Esophagus muscularis mucosa (tissue), 4 donors: ENCODE measurements around the gene TMEM130. TPM values are rescaled to one million over a fixed set of nuclear protein-coding genes. Genes with fewer than 3 reads are reported as not detected.

ENCODE experiments used
- DNase-seq: peaks from one replicate; pipeline ENCODE4 v3.0.0-alpha.2; 2017; ENCODE audit errors: extremely low spot score
- H3K27ac ChIP-seq, 4 donors: fragments of 200-600 bp; sonication (generic); replicated peaks in 1 of 4; 1 replicate in 3 of 4; 2 replicates in 1 of 4; pipeline ENCODE4 v1.5.1; 2016 to 2019; ENCODE audit warnings: mild to moderate bottlenecking in 1 of 4
- H3K27me3 ChIP-seq, 4 donors: fragments of 200-600 bp; sonication (generic); one replicate each; pipeline versions ENCODE4 v1.5.1 to v1.6.0; 2016 to 2019
- H3K36me3 ChIP-seq, 4 donors: fragments of 200-600 bp; sonication (generic); one replicate each; pipeline ENCODE4 v1.5.1; 2016 to 2019
- H3K4me1 ChIP-seq, 4 donors: fragments of 200-600 bp; sonication (generic); one replicate each; pipeline ENCODE4 v1.5.1; 2016 to 2019
- H3K4me3 ChIP-seq, 4 donors: fragments of 200-600 bp; sonication (generic); 1 replicate in 2 of 4; 2 replicates in 2 of 4; pipeline ENCODE4 v1.5.1; 2016 to 2019; ENCODE audit warnings: mild to moderate bottlenecking in 4 of 4, moderate library complexity in 1 of 4
- H3K9me3 ChIP-seq, 4 donors: fragments of 200-600 bp; sonication (generic); 1 replicate in 3 of 4; 2 replicates in 1 of 4; pipeline ENCODE4 v1.5.1; 2016 to 2019
- CTCF ChIP-seq, 3 experiments: fragments of 200-600 bp in 2 of 3; fragments of 450-650 bp in 1 of 3; sonication (generic) in 2 of 3; IDR thresholded peaks; one replicate each; pipeline ENCODE4 v1.5.1; 2017 to 2019; ENCODE audit warnings: antibody characterized with exemption in 3 of 3, mild to moderate bottlenecking in 2 of 3, moderate library complexity in 1 of 3
- EP300 ChIP-seq: sonication (generic); formaldehyde crosslinking; IDR thresholded peaks from one replicate; pipeline ENCODE4 v1.6.1; 2017; ENCODE audit warnings: antibody characterized with exemption
- POLR2A ChIP-seq: fragments of 450-650 bp; IDR thresholded peaks from one replicate; pipeline ENCODE4 v1.6.1; 2017; ENCODE audit warnings: antibody characterized with exemption, moderate library complexity, mild to moderate bottlenecking, low read depth
- POLR2AphosphoS5 ChIP-seq, 2 donors: sonication (generic); formaldehyde crosslinking; IDR thresholded peaks; one replicate each; pipeline ENCODE4 v1.6.1; 2017; ENCODE audit warnings: antibody characterized with exemption in 2 of 2
- WGBS: methylation state at CpG from one replicate; pipeline ENCODE4 v1.1.5; 2018; 5-methylcytosine and 5-hydroxymethylcytosine counted together
- intact Hi-C: fragments of 100-400 bp; cut with DNase I; formaldehyde crosslinking; loops from one replicate; pipeline ENCODE4 v1.15.1; 2023
- total RNA-seq, 4 donors: library from RNA; depleted of rRNA; stranded (reverse); fragments of >200 nt; gene quantifications; one replicate each; pipeline versions ENCODE4 v1.1.0 to v1.2.1, GENCODE V29; 2016

Gene TMEM130
- total RNA-seq, 4 donors from 2014 or later = 0.57 to 2.3 (median 0.87) TPM

DNA sequence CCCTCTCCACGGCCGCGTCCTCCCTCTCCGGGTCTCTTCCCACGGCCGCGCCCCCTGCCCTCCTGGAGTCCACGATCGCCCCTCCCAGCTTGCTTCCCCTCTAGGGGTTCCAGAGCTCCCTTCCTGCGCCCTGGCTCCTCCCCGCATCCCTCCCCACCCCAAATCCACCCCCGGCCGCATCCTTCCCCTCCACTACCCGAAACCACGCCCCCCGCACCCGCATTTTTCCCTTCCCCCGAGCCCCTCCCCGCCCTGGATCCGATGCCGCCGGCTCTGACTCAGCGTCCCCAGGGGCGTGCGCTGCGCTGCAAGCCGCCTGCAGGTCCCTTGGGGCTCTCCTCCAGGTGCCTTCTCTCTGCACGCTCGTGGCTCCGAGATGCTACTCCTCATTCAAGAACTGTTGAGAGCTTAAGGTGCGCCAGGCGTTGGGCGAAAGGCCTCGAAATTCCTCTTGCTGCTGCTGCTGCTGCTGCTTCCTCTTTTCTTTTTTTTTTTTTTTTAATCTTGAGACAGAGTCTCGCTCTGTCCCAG lies 372 bp upstream of the TMEM130 start:
- intact Hi-C loops = no loop called here
- Histone ChIP-seq H3K27ac (no peak overlapping the region), H3K4me1 (peaks cover 13 to 26% (median 20%) of the 10 kb centered on the region in 4 donors), H3K27me3 (peaks cover 0 to 71% (median 7%) of the 10 kb centered on the region in 4 donors), H3K9me3 (no peaks in the 10 kb centered on the region), H3K36me3 (no peaks in the 10 kb centered on the region), H3K4me3 (peak overlapping the region; percentile 47 to 57 (median 50))
- no peak for TF ChIP-seq POLR2AphosphoS5 (IDR thresholded peaks at IDR 0.05)
- 2% methylated on average over 32 of the region's 35 CpGs for WGBS
- no peak for DNase-seq

DNA sequence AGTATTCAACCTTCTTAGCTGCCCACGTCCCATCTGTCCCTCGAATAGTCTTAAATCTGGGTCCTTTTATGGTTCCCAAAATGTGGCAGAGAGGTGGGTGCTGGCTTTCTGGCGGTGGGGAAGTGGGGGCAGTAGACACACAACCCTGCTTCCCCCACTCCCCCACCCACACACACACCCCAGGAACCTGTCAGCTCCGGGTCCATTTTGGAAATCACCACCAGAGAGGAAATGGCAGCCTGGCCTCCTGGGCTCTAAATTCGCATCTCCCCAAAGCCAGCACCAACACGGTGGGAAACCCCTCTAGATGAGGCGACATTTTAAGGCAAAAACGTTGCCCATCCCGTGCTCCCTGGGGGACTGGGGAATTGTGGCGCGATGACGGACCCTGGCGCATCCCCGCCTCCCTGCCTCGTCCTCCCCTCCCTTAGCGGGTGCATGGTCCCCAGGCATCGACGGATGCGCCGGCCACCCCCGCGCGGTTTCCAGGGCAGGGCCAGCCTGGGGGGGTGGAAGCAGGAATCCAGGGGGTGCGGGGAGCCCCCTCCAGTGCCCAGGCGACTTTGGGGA lies 702 bp downstream of the TMEM130 start:
- peaks cover 13 to 26% (median 20%) of the 10 kb centered on the region in 4 donors for H3K4me1 ChIP-seq
- peak overlapping the region; percentile 47 to 57 (median 50) for H3K4me3 ChIP-seq
- DNase-seq = no peak
- no peak overlapping the region for H3K27ac ChIP-seq
- intact Hi-C loops = no loop called here
- no peak for TF ChIP-seq EP300
- no peak for TF ChIP-seq POLR2AphosphoS5 (IDR thresholded peaks at IDR 0.05)
- no peak for TF ChIP-seq POLR2A
- no peak for TF ChIP-seq CTCF (IDR thresholded peaks at IDR 0.05)
- no peaks in the 10 kb centered on the region for H3K9me3 ChIP-seq
- H3K27me3 ChIP-seq = peaks cover 0 to 69% (median 7%) of the 10 kb centered on the region in 4 donors
- 27% methylated on average over 13 of the region's 25 CpGs for WGBS
- no peaks in the 10 kb centered on the region for H3K36me3 ChIP-seq

GRCh38 chr7:98868450-98868849 lies 1.4 kb downstream of the TMEM130 start:
- no peak for DNase-seq
- no peaks in the 10 kb centered on the region for H3K9me3 ChIP-seq
- intact Hi-C loops = no loop called here
- TF ChIP-seq CTCF (IDR thresholded peaks at IDR 0.05) (no peak), POLR2A (no peak), EP300 (no peak), POLR2AphosphoS5 (IDR thresholded peaks at IDR 0.05) (no peak)
- peaks cover 0 to 62% (median 7%) of the 10 kb centered on the region in 4 donors for H3K27me3 ChIP-seq
- 67% methylated on average over 2 of the region's 2 CpGs for WGBS
- H3K27ac ChIP-seq = no peak overlapping the region
- no peak overlapping the region for H3K4me3 ChIP-seq
- H3K4me1 ChIP-seq = peaks cover 13 to 26% (median 20%) of the 10 kb centered on the region in 4 donors
- no peaks in the 10 kb centered on the region for H3K36me3 ChIP-seq

GRCh38 chr7:98866765-98867164 lies 3.0 kb downstream of the TMEM130 start:
- H3K9me3 ChIP-seq = no peaks in the 10 kb centered on the region
- DNase-seq = no peak
- no peaks in the 10 kb centered on the region for H3K36me3 ChIP-seq
- H3K4me3 ChIP-seq = no peak overlapping the region
- H3K27ac ChIP-seq = no peak overlapping the region
- 89% methylated on average over 7 of the region's 7 CpGs for WGBS
- intact Hi-C loops = no loop called here
- peaks cover 13 to 26% (median 20%) of the 10 kb centered on the region in 4 donors for H3K4me1 ChIP-seq
- peaks cover 0 to 52% (median 7%) of the 10 kb centered on the region in 4 donors for H3K27me3 ChIP-seq
- no peak for TF ChIP-seq EP300
- TF ChIP-seq CTCF (IDR thresholded peaks at IDR 0.05) = no peak
- TF ChIP-seq POLR2A = no peak
- TF ChIP-seq POLR2AphosphoS5 (IDR thresholded peaks at IDR 0.05) = no peak

DNA sequence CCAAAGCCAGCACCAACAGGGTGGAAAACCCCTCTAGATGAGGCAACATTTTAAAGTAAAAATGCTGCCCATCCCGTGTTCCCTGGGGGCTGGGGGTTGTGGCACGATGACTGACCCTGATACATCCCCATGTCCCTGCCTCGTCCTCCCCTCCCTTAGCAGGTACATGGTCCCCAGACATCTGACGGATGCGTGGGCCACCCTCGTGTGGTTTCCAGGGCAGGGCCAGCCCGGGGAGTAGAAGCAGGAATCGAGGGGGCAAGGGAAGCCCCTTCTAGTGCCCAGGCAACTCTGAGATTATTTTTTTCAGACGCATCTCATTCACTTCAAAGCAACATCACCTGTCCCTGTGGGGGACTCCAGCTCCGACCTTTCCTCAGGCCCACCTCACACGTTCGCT lies 3.5 kb downstream of the TMEM130 start:
- no peak for DNase-seq
- H3K4me3 ChIP-seq = no peak overlapping the region
- TF ChIP-seq CTCF (IDR thresholded peaks at IDR 0.05) (no peak), POLR2A (no peak), EP300 (no peak), POLR2AphosphoS5 (IDR thresholded peaks at IDR 0.05) (no peak)
- H3K9me3 ChIP-seq = no peaks in the 10 kb centered on the region
- H3K36me3 ChIP-seq = no peaks in the 10 kb centered on the region
- peaks cover 13 to 26% (median 20%) of the 10 kb centered on the region in 4 donors for H3K4me1 ChIP-seq
- intact Hi-C loops = no loop called here
- H3K27ac ChIP-seq = no peak overlapping the region
- H3K27me3 ChIP-seq = peaks cover 0 to 48% (median 6%) of the 10 kb centered on the region in 4 donors
- WGBS = 91% methylated on average over 12 of the region's 12 CpGs
